ENCODE data around the gene MYCBPAP.

Gene MYCBPAP

DNA sequence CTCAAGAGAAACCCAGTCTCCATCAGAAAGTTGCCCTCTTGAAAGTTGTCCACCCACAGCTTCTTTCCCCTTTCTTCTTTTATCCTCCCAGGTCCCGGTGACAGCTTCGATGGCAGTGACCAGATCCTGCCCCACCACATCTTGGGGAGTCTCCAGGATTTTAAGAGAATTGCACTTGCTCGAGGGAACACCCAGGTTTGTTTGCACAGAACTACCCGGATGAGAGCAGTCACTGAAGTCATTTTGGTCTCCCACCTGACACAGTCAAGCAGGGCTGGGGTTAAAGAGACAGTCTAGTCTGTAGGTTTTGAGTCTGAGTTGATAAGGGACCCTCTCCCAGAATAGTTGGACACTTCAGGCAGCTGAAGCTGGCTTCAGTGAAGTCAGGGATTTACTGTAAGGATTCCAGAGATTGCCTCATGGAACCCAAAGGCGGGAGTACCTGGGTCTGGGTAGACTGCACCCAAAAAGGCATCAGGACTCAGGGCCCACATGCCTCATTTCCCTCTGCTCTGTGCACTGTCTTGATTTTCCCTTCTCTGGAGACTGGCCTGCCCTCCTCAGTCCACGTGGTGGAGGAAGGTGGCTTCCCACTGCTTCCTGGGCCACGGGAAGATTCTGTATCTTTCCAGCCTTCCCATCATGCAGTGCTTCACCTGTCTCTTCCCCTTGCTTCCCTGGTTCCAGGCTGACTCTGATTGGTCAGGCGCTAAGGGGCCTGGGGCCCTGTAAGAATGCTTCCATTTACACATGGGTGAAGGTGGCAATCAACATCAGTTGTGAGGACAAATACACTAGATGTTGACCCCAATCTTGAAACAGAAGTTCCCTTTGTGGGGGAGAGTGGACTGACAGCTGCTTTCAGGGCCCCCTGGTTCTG lies 9.5 kb downstream of the MYCBPAP start:
- no peak for DNase-seq (ENCODE audit: low spot score)

DNA sequence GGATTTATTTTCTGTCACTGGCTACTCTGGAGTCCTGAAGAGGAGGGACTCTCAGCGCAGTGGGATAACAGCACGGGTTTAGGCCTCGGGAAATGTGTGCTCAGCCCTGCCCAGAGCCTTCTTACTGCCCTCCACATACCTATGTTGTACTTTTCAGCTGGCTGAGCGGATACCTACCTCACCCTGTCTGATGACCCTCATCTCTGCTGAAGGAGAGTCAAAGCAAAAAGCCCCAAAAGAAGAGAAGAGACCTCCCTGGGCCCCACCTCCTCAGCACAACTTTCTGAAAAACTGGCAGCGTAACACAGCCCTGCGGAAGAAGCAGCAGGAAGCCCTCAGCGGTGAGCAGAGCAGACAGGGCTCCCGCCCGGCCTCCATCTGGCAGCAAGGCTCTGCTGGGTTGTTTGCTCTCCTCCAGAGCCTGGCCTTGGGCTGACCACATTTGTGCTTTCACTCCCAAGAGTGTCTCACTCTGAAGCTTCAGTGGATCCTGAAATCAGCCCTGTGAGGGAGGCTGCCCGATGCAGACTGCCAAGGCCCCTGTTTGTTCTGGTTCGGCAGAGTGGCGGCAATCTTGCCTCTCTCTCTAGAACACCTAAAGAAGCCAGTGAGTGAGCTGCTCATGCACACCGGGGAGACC lies 10.3 kb downstream of the MYCBPAP start:
- no peak for DNase-seq (ENCODE audit: low spot score)

DNA sequence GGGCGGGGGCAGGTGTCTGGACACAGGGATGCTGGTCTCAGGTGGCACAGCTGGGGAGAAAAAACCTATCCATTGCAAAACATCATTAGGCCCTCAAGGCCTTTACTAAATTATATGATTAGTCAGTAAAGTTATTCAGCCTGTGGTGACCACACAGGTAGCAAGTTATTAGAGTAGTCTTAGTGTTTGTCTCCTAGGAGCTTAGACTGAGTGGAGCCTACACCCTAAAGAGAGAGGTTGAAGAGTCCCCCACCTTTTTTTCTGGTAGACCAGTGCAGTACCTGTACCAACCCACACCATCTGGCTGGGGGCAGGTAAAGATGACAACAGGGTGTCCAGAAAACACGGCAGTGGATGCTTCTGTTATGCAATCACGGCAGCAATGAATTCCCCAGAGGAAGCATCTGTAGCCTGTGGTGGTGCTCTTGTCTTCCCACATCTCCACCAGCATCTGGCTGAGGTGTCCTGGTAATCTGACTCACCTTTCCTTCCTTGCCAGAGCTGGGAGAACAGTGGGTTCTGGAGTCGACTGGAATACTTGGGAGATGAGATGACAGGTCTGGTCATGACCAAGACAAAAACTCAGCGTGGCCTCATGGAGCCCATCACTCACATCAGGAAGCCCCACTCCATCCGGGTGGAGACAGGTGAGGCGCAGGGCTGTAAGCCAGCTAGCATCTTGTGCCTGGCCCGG lies 11.0 kb downstream of the MYCBPAP start:
- DNase-seq (ENCODE audit: low spot score), result no peak

DNA sequence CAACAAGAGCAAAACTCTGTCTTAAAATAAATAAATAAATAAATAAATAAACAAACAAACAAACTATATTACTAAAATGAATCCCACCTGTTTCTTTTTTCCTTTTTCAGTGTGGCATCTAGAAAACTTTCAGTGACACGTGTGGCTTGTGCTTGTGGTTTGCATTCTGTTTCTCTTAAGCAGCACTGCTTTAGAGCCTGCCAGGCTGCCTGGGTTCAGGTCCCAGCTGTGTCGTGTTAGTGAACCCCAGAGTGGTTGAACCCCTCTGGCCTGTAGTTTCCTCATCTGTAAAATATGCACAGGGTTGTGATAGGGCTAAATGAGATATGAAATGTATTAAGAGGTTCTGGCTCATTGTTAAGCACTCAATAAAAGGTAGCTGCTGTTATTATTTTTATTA lies 12.2 kb downstream of the MYCBPAP start:
- DNase-seq (ENCODE audit: low spot score), result no peak

DNA sequence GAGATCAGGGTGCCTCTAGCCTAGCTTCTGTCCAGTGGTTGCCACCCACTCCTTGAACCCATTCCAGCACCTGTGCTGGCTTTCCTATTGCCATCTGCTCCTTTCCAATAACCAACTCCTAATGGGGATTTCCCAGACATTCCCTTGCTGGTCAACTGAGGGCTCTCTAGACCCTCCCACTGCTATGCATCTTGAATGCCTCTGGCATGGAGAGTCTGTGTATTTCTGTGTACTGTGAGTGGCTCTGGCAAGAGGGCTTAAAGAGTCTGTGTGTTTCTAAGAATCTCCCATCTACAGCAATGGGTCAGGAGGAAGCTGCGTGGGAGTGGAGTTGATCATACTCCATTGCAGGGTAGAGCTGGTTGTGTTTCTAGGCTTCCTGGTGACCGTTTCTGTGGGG lies 13.3 kb downstream of the MYCBPAP start:
- DNase-seq (ENCODE audit: low spot score), result no peak

DNA sequence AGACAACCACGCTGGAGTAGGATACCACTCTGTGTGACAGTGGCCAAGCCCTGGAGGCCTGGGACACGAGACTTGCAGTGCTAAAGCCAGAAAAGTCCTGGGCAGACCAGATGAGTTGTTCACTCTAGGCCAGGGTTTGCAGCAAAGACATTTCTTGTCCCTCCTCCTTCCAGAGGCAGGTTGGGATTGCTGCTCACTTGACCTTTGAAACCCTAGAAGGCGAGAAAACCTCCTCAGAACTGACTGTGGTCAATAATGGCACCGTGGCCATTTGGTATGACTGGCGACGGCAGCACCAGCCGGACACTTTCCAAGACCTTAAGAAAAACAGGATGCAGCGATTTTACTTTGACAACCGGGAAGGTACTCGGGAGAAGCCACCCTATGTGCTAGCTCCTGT lies 14.5 kb downstream of the MYCBPAP start:
- no peak for DNase-seq (ENCODE audit: low spot score)

DNA sequence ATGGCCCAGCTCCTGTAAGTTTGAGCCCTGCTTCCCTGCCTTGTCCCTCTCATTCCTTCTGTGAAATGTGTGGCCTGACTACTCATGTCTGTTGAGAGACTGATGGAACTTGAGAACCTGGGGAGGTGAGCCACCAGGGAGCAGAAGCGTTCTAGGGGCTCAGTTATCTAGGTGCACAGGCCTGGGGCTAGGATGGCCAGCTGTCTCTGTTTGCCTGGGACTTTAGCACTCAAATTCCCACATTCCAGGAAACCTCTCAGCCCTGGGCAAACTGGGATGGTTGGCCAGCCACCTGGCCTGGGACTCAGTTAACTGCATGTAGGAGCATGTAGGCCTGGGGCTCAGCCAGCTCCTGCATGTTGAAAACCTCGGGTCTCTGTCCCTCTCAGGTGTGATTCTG lies 15.0 kb downstream of the MYCBPAP start:
- DNase-seq (ENCODE audit: low spot score), result no peak

DNA sequence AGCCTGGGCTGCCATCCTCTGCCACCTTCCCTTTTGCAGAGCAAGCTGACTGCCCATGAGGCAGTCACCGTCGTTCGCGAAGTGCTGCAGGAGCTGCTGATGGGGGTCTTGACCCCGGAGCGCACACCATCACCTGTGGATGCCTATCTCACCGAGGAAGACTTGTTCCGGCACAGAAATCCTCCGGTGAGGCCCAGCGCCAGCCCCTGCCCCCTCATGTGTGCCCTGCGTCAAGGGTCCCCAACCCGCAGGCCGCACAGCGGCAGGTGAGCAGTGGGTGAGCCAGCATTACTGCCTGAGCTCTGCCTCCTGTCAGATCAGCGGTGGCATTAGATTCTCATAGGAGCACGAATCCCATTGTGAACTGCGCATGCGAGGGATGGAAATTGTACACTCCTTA lies 16.6 kb downstream of the MYCBPAP start:
- no peak for DNase-seq (ENCODE audit: low spot score)

DNA sequence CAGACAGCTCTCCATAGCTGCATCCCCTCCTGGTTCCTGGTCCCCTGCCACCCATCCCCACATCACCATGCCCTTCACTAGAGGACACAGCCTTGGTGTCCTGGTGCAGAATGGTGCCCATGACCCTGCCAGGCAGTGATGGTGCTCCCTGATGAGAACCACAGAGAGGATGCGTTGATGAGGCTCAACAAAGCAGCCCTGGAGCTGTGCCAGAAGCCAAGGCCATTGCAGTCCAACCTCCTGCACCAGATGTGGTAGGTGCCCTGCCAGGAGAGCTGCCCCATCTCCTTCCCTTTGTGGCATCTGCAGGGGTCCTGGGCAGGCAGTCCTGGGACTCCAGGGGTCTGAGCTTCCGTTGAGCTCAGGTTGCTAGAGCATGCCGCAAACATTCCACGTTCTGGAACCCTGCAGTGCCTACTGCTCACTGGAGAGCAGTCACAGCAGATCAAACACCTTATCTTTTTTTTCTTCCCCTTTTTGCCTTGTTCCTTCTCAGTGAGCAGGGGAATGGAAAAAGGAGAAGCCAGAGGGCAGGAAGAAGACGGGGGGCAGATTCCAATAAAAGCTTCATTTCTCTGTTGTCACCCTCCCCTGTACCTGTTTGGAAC lies 19.0 kb downstream of the MYCBPAP start:
- no peak for DNase-seq (ENCODE audit: low spot score)

DNA sequence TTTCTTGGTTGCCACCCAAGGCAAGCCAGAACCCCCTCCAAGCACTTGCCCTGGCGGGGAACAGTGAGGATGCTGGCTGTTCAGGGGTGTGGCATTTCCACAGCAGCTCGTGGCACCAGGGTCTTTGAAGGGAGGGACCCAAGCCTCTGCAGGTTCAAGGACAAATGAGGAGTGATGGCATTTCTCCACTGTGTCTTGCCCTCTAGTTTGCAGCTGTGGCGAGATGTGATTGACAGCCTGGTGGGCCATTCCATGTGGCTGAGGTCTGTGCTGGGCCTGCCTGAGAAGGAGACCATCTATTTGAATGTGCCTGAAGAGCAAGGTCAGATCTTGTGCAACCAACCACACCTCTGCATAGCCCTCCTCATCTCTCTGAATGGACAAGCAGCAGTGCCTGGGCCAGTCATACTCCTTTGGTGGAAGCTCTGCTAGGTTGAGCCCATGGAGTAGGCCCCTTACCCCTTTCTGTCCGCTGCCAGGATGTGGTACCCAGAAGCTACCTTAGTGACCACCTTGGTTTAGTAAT lies 19.8 kb downstream of the MYCBPAP start:
- DNase-seq (ENCODE audit: low spot score), result no peak

DNA sequence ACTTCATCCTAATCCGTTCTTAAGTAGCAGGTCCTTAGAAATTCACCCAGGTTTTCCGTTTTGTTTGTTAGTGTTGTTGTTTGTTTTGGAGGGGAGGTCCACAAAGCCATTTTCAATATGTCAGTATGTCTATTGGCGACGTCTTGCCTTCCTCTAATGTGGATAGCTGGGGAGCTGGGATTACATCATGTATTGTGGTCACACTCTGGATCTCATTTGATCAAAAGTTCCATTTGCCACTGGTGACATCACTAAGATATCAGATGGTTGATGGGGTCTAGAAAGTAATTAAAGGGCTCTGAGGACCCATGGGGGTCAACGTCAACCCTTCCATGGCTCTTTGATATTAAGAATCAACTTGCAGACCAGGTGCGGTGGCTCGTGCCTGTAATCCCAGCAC lies 21.6 kb downstream of the MYCBPAP start:
- no peak for DNase-seq (ENCODE audit: low spot score)

DNA sequence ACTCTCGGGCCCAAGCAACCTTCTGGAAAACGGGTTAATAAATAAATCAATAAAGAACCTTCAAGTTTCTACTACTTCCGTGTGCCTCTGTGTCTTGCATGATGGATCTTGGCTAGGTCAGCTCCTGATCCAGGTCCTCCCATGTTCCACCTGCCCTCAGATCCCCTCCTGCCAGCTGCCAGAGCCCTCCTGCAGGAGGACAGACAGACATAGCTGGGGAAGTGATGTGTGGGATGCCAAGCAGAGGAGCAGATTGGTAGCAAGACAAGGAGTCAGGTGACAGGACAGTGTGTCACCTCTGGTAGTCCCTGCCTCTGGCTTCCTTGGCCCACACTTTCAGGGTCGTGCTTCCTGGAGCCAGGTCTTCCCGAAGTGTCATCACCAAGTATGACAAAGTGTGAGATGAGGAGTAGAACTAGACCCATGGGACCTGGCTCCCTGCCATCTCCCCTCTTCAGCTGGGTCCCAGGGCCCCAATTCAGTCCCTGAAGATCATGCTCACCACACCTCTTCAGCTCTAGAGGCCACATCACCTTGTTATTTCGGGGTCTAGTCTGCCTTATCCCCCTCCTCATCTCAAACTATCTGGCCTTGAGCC lies 23.3 kb downstream of the MYCBPAP start:
- DNase-seq (ENCODE audit: low spot score), result no peak

DNA sequence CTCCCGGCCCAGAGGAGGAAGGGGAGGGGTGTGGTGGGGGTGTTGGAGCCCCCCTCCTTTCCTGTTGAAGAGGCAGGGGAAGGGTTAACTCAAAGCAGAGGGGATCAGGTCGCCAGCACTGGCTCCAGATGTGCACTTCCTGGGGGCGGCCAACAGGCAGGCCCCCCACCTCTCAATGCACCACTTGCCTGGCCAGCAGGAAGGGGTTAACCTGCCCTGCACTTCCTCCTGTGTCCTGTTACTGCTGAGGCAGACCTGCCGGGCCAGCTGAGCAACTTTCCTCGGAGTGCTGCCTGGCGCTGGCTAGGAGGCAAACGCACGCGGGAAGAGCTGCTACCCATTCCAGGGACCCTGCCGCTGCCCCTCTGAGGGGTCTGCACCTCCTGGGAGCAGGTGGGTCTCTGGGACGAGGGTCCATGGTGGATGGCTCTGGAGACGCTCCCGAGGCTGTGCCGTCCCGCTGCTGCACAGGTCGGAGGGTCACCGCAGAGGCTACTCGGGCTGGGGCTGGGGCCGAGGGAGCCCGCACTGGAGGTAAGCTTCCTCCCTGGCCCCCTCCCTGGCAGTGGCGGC lies 24.3 kb downstream of the MYCBPAP start, which contains the start of gene EPN3:
TSS of gene EPN3 (plus strand) at position 284 of the 573 bp plus-strand sequence. CDS start 3,822 bp downstream, outside the sequence.
- peak; percentile 76 for DNase-seq (ENCODE audit: low spot score)

DNA sequence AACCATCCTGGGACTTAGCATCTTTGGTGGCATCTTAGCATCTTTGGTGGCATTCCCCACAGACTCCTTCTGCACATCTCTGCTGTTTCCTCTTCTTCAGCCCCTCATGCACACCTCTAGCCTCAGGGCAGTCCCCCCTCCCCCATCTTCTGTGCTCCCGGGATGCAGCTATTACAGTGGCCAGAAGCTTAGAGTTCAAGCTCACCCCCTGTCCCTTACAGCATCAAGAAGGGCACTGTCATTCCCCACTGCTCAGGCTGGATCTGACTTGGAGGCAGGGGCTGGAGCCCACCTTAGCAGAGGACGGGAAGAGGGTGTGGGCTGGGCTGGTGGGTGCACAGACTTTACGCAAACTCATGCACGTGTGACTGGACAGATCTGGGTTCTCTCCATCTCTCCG lies 24.9 kb downstream of the MYCBPAP start:
- DNase-seq (ENCODE audit: low spot score), result no peak

DNA sequence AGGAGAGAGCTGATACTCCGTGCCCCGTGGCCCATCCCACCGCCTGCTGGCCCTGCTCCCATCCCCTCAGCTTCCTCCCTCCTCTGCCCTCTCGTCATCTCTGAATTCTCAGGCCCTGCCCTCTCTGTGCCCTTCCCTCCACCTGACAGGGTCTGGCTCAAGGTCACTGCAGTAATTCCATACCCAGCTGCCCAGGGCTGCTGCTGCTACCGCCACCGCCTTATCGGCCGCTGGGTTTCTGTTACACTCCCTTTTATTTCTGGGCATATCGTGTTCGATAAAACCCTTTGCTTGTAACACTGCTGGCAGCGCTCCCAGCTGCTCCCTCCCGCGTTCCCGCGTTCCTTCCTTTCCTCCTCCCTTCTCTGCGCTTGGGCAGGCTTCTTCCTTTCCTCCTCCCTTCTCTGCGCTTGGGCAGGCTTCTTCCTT lies 25.5 kb downstream of the MYCBPAP start:
- DNase-seq (ENCODE audit: low spot score), result no peak

DNA sequence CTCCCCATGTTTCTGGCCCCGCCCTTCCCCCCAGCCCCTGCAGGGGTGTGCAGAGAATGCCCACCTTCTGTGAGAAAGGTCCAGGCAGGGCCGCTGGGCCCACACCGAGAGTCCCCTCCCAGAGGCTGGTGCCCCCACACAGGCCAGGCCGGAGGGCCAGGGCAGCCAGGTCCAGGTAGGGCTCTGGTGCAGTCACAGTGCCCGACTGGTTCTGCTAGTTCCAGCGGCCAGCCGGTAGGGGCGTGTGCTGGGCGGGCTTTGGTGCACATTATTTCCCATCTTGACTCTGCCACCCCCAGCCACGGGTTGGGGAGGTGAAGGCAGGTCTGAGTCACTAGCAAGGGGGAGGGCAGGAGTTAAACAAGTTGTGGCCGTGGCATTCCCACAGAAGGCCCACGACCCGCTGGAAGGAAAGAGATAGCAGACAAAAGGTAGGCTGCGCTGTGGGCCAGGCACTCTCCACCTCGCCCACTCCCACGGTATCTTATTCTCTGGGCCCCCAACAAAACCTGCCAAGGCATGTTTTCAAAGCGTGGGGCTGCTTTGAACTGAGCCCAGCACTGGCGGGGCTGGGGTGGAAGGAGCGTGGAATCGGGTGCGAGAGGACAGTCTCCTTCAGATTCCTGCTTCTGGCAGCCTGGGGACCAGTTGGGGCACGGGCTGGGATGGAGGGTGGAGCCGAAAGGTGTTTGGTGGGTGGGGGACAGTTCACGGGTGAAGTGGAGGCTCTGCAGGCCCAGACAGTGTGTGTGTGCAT lies 26.2 kb downstream of the MYCBPAP start:
- DNase-seq (ENCODE audit: low spot score), result no peak

DNA sequence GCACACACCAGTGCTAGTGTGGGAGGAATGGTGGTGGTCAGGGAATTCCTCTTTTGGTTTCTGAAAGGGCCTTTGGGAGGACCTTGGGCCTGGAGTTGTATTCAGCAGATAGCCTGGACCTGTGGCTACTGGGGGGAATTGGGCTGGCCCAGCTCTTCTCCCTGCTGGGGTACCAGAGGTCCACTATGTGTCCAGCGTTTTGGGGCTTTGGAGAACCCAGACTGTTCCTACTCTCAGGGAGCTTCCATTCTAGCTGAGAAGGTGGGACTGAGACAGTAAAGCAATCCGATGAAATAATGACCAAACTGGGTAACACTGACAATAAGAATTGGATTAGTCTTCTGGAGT lies 26.7 kb downstream of the MYCBPAP start:
- DNase-seq (ENCODE audit: low spot score), result no peak

DNA sequence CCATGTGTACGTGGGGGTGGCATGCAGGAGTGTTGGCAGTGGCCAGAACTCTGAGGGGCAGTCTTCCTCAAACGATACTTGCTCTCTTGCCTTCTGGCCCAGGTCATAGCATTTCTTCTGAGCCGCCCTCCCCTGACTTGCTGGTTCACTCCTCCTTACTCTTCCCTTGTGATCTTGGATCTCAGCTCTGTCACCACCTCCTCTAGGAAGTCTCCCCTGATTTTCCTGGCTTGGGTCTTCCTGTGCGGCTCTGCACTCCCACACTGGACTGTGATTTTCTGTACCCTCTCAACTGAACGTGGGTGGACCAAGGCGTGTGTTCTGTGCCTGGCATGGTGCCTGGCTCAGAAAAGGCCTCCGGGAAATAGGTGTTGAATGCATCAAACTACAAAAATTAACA lies 27.2 kb downstream of the MYCBPAP start:
- no peak for DNase-seq (ENCODE audit: low spot score)

DNA sequence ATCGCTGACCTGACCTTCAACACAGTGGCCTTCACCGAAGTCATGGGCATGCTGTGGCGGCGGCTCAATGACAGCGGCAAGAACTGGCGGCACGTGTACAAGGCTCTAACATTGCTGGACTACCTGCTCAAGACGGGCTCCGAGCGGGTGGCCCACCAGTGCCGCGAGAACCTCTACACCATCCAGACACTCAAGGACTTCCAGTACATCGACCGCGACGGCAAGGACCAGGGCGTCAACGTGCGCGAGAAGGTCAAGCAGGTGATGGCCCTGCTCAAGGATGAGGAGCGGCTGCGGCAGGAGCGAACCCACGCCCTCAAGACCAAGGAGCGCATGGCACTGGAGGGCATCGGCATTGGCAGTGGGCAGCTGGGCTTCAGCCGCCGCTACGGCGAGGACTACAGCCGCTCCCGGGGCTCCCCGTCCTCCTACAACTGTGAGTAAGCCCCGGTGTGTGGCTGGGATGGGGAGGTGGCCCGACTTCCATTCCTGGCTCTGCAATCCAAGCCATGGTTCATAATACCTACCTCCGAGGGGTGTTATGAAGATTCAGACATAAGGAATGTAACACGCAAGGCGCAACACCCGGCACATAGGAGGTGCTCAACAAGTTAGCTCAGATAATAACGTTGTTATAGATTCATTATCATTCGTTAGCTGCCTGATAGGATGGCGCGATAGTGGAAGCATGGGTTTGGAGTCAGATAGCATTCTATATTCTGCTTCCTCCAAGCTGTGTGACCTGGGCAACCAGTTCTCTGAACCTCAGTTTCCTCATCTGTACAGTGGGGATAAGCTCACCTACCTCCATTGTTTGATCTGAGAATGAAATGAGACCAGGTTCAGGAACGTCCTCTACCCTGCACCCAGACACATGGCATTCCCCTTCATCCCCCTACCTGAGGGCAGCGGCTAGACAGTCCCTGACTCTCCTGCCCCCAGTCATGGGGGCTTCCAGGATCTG lies 28.7 kb downstream of the MYCBPAP start:
- DNase-seq (ENCODE audit: low spot score), result no peak
